Mesenchymal stem cell (in vitro differentiated cells and primary cell): ENCODE measurements around the gene SPNS3.

Source experiments
- DNase-seq: peaks from one replicate; pipeline ENCODE4 v3.0.0-alpha.2; 2013
- H2AFZ ChIP-seq: one replicate; pipeline ENCODE4 v1.6.1; 2013; ENCODE audit warnings: low read depth, mild to moderate bottlenecking, control low read depth, inconsistent platforms, low read length, moderate library complexity
- H2AK5ac ChIP-seq: 2 replicates; pipeline ENCODE4 v1.6.1; 2013; ENCODE audit warnings: low read length, moderate library complexity, mild to moderate bottlenecking, inconsistent platforms; ENCODE audit not compliant: severe bottlenecking
- H2BK120ac ChIP-seq: one replicate; pipeline ENCODE4 v1.6.1; 2013; ENCODE audit warnings: low read depth, mild to moderate bottlenecking, inconsistent platforms, low read length, moderate library complexity
- H2BK12ac ChIP-seq, 2 experiments: one replicate each; pipeline ENCODE4 v1.6.1; 2013; ENCODE audit warnings: inconsistent platforms in 2 of 2, low read length in 2 of 2, mild to moderate bottlenecking in 2 of 2, moderate library complexity in 2 of 2, control low read depth in 1 of 2
- H2BK15ac ChIP-seq: one replicate; pipeline ENCODE4 v1.6.1; 2013; ENCODE audit warnings: mild to moderate bottlenecking, low read depth, inconsistent platforms; ENCODE audit not compliant: poor library complexity, severe bottlenecking
- H2BK5ac ChIP-seq: 2 replicates; pipeline ENCODE4 v1.6.1; 2013; ENCODE audit warnings: low read depth, mild to moderate bottlenecking, low read length, control low read depth, inconsistent platforms; ENCODE audit not compliant: poor library complexity, severe bottlenecking
- H3K14ac ChIP-seq, 2 experiments: one replicate each; pipeline ENCODE4 v1.6.1; 2013; ENCODE audit warnings: inconsistent platforms in 2 of 2, low read length in 2 of 2, control low read depth in 1 of 2, mild to moderate bottlenecking in 1 of 2, moderate library complexity in 1 of 2
- H3K18ac ChIP-seq, 2 experiments: one replicate each; pipeline ENCODE4 v1.6.1; 2013; ENCODE audit warnings: inconsistent platforms in 2 of 2, low read length in 2 of 2, control low read depth in 1 of 2, low read depth in 1 of 2, mild to moderate bottlenecking in 1 of 2
- H3K23ac ChIP-seq, 2 experiments: one replicate each; pipeline ENCODE4 v1.6.1; 2013; ENCODE audit warnings: inconsistent platforms in 2 of 2, low read length in 2 of 2, mild to moderate bottlenecking in 2 of 2, moderate library complexity in 2 of 2, control low read depth in 1 of 2
- H3K27ac ChIP-seq: 2 replicates; pipeline ENCODE4 v1.5.1; 2013; ENCODE audit warnings: mild to moderate bottlenecking, moderate library complexity, low read length, control low read depth, inconsistent platforms; ENCODE audit not compliant: poor library complexity, severe bottlenecking
- H3K27me3 ChIP-seq, 2 experiments: 2 replicates each; pipeline versions ENCODE4 v1.6.1 to v1.7.0; 2013; ENCODE audit warnings: low read length in 2 of 2, mild to moderate bottlenecking in 2 of 2, moderate library complexity in 2 of 2, control low read depth in 1 of 2, inconsistent platforms in 1 of 2; ENCODE audit not compliant: control insufficient read depth in 1 of 2, insufficient read depth in 1 of 2
- H3K36me3 ChIP-seq, 2 experiments: 2 replicates each; pipeline versions ENCODE4 v1.6.1 to v1.7.0; 2013; ENCODE audit warnings: low read length in 2 of 2, control low read depth in 1 of 2, inconsistent platforms in 1 of 2, low read depth in 1 of 2, mild to moderate bottlenecking in 1 of 2; ENCODE audit not compliant: insufficient read depth in 2 of 2, control insufficient read depth in 1 of 2
- H3K4ac ChIP-seq, 2 experiments: one replicate each; pipeline ENCODE4 v1.6.1; 2013; ENCODE audit warnings: inconsistent platforms in 2 of 2, low read length in 2 of 2, mild to moderate bottlenecking in 2 of 2, moderate library complexity in 2 of 2, control low read depth in 1 of 2, low read depth in 1 of 2
- H3K4me1 ChIP-seq: 2 replicates; pipeline ENCODE4 v1.6.1; 2013; ENCODE audit warnings: low read depth, low read length, control low read depth; ENCODE audit not compliant: control insufficient read depth, insufficient read depth
- H3K4me2 ChIP-seq: 2 replicates; pipeline ENCODE4 v1.6.1; 2013; ENCODE audit warnings: low read length, mild to moderate bottlenecking, inconsistent platforms; ENCODE audit not compliant: poor library complexity, severe bottlenecking
- H3K4me3 ChIP-seq, 2 experiments: 2 replicates each; pipeline versions ENCODE4 v1.5.1 to v1.7.0; 2013; ENCODE audit warnings: low read length in 2 of 2, mild to moderate bottlenecking in 2 of 2, control low read depth in 1 of 2, low read depth in 1 of 2; ENCODE audit not compliant: insufficient read depth in 1 of 2
- H3K79me1 ChIP-seq: replicated peaks from 2 replicates; pipeline ENCODE4 v1.6.1; 2013; ENCODE audit warnings: mild to moderate bottlenecking, control low read depth, low read length, inconsistent platforms; ENCODE audit not compliant: poor library complexity, severe bottlenecking
- H3K9ac ChIP-seq: 2 replicates; pipeline ENCODE4 v1.7.0; 2013; ENCODE audit warnings: mild to moderate bottlenecking, low read length, moderate library complexity
- H3K9me3 ChIP-seq: 2 replicates; pipeline ENCODE4 v1.7.0; 2013; ENCODE audit warnings: mild to moderate bottlenecking, low read length; ENCODE audit not compliant: control insufficient read depth
- H4K8ac ChIP-seq: one replicate; pipeline ENCODE4 v1.6.1; 2013; ENCODE audit warnings: inconsistent platforms, mild to moderate bottlenecking, low read length, moderate library complexity
- H4K91ac ChIP-seq: one replicate; pipeline ENCODE4 v1.6.1; 2013; ENCODE audit warnings: mild to moderate bottlenecking, low read length, inconsistent platforms
- WGBS: methylation state at CpG from one replicate; pipeline ENCODE4 v1.1.7; 2013; ENCODE audit warnings: mixed read lengths; 5-methylcytosine and 5-hydroxymethylcytosine counted together

SPNS3 gene

GRCh38 chr17:4438162-4438944, 4.6 kb downstream of the SPNS3 start:
- Histone ChIP-seq H2BK12ac (no peak overlapping the region), H3K79me1 (no peaks in the 10 kb centered on the region), H3K4me3 (no peak overlapping the region), H2BK5ac (no peak overlapping the region), H3K4ac (no peak overlapping the region), H2AK5ac (no peak overlapping the region), H4K8ac (no peak overlapping the region), H3K23ac (no peak overlapping the region), H3K4me1 (peaks cover 8% of the 10 kb centered on the region), H3K27me3 (peaks cover 16 to 66% of the 10 kb centered on the region in 2 experiments), H2BK120ac (no peak overlapping the region), H3K9ac (no peak overlapping the region), H3K14ac (no peak overlapping the region), H3K27ac (no peak overlapping the region), H3K36me3 (no peaks in the 10 kb centered on the region), H4K91ac (no peak overlapping the region), H3K4me2 (no peak overlapping the region), H3K18ac (no peak overlapping the region), H3K9me3 (no peaks in the 10 kb centered on the region), H2AFZ (no peak overlapping the region), H2BK15ac (no peak overlapping the region)
- no peak for DNase-seq
- WGBS: 81% methylated on average over 17 of the region's 17 CpGs

GRCh38 chr17:4440021-4440420, 6.3 kb downstream of the SPNS3 start:
- Histone ChIP-seq H2AFZ (no peak overlapping the region), H3K9ac (no peak overlapping the region), H2BK12ac (no peak overlapping the region), H4K8ac (no peak overlapping the region), H3K4ac (no peak overlapping the region), H3K14ac (peak overlapping the region in 1 of 2 experiments; percentile 0), H3K36me3 (no peaks in the 10 kb centered on the region), H2BK120ac (no peak overlapping the region), H3K23ac (no peak overlapping the region), H2BK15ac (no peak overlapping the region), H4K91ac (no peak overlapping the region), H3K18ac (no peak overlapping the region), H3K4me3 (no peak overlapping the region), H3K27ac (no peak overlapping the region), H3K27me3 (peaks cover 16 to 57% of the 10 kb centered on the region in 2 experiments), H2BK5ac (no peak overlapping the region), H3K79me1 (no peaks in the 10 kb centered on the region), H3K4me1 (peaks cover 6% of the 10 kb centered on the region), H3K9me3 (no peaks in the 10 kb centered on the region), H3K4me2 (no peak overlapping the region), H2AK5ac (no peak overlapping the region)
- no peak for DNase-seq
- WGBS: 85% methylated on average over 8 of the region's 8 CpGs

- DNase-seq: no peak
- peaks cover 16 to 54% of the 10 kb centered on the region in 2 experiments for H3K27me3 ChIP-seq
- H3K14ac ChIP-seq: no peak overlapping the region
- H3K36me3 ChIP-seq: no peaks in the 10 kb centered on the region
- no peak overlapping the region for H3K27ac ChIP-seq
- H3K9me3 ChIP-seq: no peaks in the 10 kb centered on the region
- no peak overlapping the region for H2BK12ac ChIP-seq
- no peak overlapping the region for H2BK15ac ChIP-seq
- no peak overlapping the region for H2BK5ac ChIP-seq
- 90% methylated on average over 16 of the region's 16 CpGs for WGBS
- H3K79me1 ChIP-seq: no peaks in the 10 kb centered on the region
- no peak overlapping the region for H3K4ac ChIP-seq
- no peak overlapping the region for H2AFZ ChIP-seq
- H3K4me2 ChIP-seq: no peak overlapping the region
- H3K23ac ChIP-seq: no peak overlapping the region
- no peak overlapping the region for H4K8ac ChIP-seq
- no peak overlapping the region for H2AK5ac ChIP-seq
- no peak overlapping the region for H3K4me3 ChIP-seq
- no peak overlapping the region for H4K91ac ChIP-seq
- no peak overlapping the region for H2BK120ac ChIP-seq
- no peak overlapping the region for H3K18ac ChIP-seq
- peaks cover 5% of the 10 kb centered on the region for H3K4me1 ChIP-seq
- H3K9ac ChIP-seq: no peak overlapping the region
These were observed 7.2 kb downstream of the SPNS3 start for GRCh38 chr17:4440690-4441686.

GRCh38 chr17:4442582-4442981, 8.8 kb downstream of the SPNS3 start:
- Histone ChIP-seq H4K91ac (no peak overlapping the region), H2BK5ac (no peak overlapping the region), H2AFZ (no peak overlapping the region), H2BK15ac (no peak overlapping the region), H3K23ac (no peak overlapping the region), H3K9me3 (no peaks in the 10 kb centered on the region), H3K36me3 (no peaks in the 10 kb centered on the region), H3K4me2 (no peak overlapping the region), H3K4me3 (no peak overlapping the region), H3K27ac (no peak overlapping the region), H3K4me1 (peaks cover 5% of the 10 kb centered on the region), H3K14ac (no peak overlapping the region), H2AK5ac (no peak overlapping the region), H3K9ac (no peak overlapping the region), H2BK12ac (no peak overlapping the region), H4K8ac (no peak overlapping the region), H3K27me3 (peaks cover 10 to 45% of the 10 kb centered on the region in 2 experiments), H3K79me1 (no peaks in the 10 kb centered on the region), H3K4ac (no peak overlapping the region), H2BK120ac (no peak overlapping the region), H3K18ac (no peak overlapping the region)
- WGBS: 100% methylated on average over 1 of the region's 3 CpGs
- no peak for DNase-seq
